Measurements from ENCODE around the gene TRPV2.
"Not testable (repeated sequence)": the region's sequence is repeated elsewhere in the genome, so short reads cannot be mapped to it uniquely, and the experiment has no call there.

DNA sequence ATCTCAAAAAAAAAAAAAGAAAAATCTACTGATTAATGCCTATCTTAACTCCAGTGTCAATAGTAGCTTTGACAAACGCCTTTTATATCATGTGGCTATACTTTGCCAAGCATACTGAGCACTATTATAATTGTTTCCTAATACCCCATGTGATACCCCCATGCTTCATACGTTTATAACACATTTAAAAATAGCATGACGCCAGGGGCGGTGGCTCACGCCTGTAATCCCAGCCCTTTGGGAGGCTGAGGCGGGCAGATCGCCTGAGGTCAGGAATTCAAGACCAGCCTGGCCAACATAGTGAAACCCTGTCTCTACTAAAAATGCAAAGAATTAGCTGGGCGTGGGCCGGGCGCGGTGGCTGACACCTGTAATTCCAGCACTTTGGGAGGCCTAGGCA lies 22.9 kb upstream of the TRPV2 start:
- TF ChIP-seq EZH2phosphoT487 (IDR thresholded peaks at IDR 0.05; ENCODE audit: borderline replicate concordance, low read depth, low read length), result not testable (repeated sequence)
- TF ChIP-seq, protein P1, sequence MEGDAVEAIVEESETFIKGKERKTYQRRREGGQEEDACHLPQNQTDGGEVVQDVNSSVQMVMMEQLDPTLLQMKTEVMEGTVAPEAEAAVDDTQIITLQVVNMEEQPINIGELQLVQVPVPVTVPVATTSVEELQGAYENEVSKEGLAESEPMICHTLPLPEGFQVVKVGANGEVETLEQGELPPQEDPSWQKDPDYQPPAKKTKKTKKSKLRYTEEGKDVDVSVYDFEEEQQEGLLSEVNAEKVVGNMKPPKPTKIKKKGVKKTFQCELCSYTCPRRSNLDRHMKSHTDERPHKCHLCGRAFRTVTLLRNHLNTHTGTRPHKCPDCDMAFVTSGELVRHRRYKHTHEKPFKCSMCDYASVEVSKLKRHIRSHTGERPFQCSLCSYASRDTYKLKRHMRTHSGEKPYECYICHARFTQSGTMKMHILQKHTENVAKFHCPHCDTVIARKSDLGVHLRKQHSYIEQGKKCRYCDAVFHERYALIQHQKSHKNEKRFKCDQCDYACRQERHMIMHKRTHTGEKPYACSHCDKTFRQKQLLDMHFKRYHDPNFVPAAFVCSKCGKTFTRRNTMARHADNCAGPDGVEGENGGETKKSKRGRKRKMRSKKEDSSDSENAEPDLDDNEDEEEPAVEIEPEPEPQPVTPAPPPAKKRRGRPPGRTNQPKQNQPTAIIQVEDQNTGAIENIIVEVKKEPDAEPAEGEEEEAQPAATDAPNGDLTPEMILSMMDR (conservative IDR thresholded peaks at IDR 0.05; ENCODE audit: low read length), result not testable (repeated sequence)

Data from OCI-LY7 (cell line).